ENCODE measurements around the gene EYA2.
"Not testable (repeated sequence)": the region's sequence is repeated elsewhere in the genome, so short reads cannot be mapped to it uniquely, and the experiment has no call there.

EYA2 gene

GRCh38 chr20:46894971-46895905 lies 595 bp downstream of the EYA2 start:
- in situ Hi-C loops (cut with HindIII; ENCODE audit: low sequenced_read_pairs): no loop called here

DNA sequence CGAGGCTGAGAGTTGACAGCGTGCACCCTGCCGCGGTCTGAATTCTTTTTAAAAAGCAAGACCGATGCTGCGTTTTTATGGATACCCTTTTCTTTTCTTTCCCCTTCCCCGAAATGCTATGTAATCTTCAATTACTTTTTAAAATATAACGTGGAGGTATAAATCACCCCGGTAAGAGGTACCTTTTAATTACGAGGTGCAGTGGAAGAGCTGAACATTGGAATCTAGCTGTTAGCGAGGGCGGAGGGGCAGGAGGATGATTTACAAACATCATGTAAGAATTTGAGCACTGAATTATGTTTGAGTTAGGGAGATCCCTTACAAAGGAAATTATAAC lies 1.2 kb downstream of the EYA2 start:
- in situ Hi-C loops (cut with HindIII; ENCODE audit: low sequenced_read_pairs): no loop called here

DNA sequence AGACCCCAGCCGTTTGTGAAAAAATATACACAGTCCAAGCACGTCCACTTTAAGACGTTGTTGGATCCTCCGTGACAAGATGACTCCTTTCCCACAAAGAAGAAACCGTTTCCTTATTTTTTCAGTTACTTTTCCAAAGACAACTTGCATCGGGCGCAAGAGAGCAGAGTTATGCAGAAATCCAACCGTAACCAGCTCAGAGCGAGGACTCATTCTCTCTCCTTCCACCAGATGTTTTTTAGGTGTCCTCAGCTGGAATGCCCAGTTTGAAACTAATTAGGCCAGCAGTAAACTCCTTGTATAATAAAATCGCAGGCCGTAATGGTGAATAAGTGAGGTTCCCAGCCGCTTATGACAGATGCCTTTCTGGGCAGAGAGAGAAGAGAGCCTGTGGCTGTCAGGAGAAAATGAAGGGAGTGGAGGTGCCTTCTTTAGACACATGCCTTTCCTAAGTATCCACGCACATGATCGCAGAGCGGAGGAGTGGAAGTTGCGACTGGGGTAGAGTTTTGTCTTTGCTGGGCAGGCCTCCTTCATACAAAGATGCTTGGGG lies 2.8 kb downstream of the EYA2 start:
- in situ Hi-C loops (cut with HindIII; ENCODE audit: low sequenced_read_pairs): no loop called here

- in situ Hi-C loops (cut with HindIII; ENCODE audit: low sequenced_read_pairs): no loop called here
Measured at GRCh38 chr20:46898423-46898822, 3.8 kb downstream of the EYA2 start.

DNA sequence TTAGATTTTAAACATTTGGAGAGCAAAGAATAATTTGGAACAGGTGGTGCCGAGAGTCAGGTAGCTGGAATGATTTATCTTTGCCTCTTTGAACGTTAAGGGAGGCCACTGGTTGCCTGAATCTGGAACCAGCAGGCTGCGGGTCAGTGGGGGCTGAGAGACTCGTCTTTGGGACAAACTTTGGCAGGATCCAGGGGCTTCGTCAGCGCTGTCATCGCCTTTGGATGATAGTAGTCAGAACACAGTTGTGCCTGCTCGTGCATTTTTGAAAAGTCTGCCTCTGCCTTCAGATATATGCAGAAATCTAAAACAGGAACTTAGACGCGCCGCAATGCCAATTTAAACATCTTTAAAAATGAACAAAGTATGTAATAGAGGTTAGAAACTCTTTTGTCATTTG lies 5.0 kb downstream of the EYA2 start:
- in situ Hi-C loops (cut with HindIII; ENCODE audit: low sequenced_read_pairs): no loop called here

- in situ Hi-C loops (cut with HindIII; ENCODE audit: low sequenced_read_pairs): no loop called here
Measured at GRCh38 chr20:46900086-46900485, 5.4 kb downstream of the EYA2 start.

GRCh38 chr20:46900826-46901225 lies 6.2 kb downstream of the EYA2 start:
- in situ Hi-C loops (cut with HindIII; ENCODE audit: low sequenced_read_pairs): no loop called here

- in situ Hi-C loops (cut with HindIII; ENCODE audit: low sequenced_read_pairs): no loop called here
Measured at GRCh38 chr20:46901638-46902037, 7.0 kb downstream of the EYA2 start.

GRCh38 chr20:46903256-46903655 lies 8.6 kb downstream of the EYA2 start:
- in situ Hi-C loops (cut with HindIII; ENCODE audit: low sequenced_read_pairs): no loop called here

- in situ Hi-C loops (cut with HindIII; ENCODE audit: low sequenced_read_pairs): no loop called here
Measured at GRCh38 chr20:46903937-46904336, 9.3 kb downstream of the EYA2 start.

DNA sequence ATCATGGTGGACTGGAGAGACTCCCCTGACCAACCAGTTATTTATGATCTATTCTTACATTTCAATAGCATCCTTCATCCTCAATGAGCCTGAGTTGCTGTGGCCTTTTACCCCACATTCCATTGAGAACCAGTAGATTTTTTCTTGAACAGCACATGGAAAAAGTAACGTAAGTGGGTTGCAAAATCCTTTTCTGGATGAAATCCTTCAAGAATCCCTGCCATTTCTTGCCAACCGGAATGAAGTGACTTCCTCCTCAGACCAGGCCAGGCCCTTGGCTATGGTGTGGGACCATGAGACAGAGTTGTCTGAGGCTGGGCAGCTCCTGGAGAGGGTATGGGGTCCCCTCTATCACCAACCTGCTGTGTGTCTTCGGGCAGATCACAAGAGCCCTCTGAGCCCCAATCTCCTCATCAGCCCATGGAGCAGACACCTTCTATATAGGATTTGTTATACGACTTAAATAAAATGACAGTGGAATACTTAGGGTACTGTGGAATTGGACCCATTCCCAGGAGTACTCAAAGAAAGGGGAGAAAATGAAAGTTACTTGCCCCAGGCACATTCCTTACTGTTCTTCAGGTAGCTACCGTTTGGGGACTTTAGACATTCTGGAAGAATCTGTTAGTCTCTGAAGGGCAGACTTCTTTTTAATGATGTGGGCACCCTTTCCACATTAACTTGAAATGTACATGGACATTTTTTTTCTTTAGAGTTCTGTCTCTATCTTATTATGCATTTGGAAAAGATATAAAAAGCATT lies 10.9 kb downstream of the EYA2 start:
- in situ Hi-C loops (cut with HindIII; ENCODE audit: low sequenced_read_pairs): loop anchor here (5.0 kb wide), 1 partner anchor 42 kb away; no protein-coding TSS in a partner anchor

GRCh38 chr20:46913329-46914044 lies 18.8 kb downstream of the EYA2 start:
- in situ Hi-C loops (cut with HindIII; ENCODE audit: low sequenced_read_pairs): no loop called here

- in situ Hi-C loops (cut with HindIII; ENCODE audit: low sequenced_read_pairs): no loop called here
Measured at GRCh38 chr20:46914789-46915379, 20.2 kb downstream of the EYA2 start.

DNA sequence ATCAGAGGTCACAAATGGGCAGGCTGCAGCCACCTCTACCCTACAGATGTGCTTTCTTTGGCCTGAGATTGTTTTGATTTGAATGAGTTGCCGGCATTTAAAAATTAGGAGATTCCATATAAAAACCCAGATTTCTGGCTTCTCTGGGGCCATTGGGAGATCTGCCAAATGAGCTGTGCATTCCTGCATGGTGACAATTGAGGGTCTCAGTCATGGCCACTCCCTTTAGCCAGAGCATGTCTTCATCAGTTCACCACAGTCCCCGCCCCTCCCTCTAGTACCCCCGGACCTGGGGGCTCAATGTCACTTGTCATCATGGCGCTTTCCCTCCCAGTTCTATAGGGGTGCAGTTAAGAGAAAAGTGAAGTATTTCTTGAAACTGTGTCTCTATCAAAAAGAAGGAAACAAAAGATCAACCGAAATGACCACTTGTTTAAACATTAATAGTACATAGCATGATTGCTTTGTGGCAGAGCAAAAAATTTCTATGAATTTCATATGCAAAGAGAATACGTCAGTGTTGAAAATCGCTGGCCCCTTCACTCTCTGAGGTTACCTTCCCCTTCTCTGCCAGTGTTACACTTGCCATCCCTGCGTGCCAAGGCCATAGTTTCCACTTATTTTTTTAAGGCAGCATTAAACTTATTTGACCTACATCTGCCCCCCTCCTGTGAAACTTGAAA lies 21.1 kb downstream of the EYA2 start:
- in situ Hi-C loops (cut with HindIII; ENCODE audit: low sequenced_read_pairs): no loop called here

DNA sequence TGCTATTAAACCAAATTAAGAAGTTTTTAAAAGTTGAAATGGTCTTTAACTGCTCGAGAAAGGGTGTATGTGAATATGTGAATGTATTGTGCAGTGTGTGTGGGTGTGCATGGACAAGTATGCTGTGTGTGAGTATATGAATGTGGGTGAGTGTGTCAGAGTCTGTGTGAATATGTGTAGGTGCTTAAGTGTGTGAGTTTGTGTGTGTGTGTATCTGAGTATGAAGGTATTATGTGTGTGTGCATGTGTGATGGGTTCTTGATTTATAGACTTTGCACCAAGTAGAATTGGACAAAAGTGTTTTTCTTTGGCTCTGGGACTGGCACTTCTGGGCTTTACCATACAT lies 21.6 kb downstream of the EYA2 start:
- in situ Hi-C loops (cut with HindIII; ENCODE audit: low sequenced_read_pairs): no loop called here

GRCh38 chr20:46917155-46917554 lies 22.5 kb downstream of the EYA2 start:
- in situ Hi-C loops (cut with HindIII; ENCODE audit: low sequenced_read_pairs): no loop called here

- in situ Hi-C loops (cut with HindIII; ENCODE audit: low sequenced_read_pairs): no loop called here
Measured at GRCh38 chr20:46920114-46920513, 25.5 kb downstream of the EYA2 start.

DNA sequence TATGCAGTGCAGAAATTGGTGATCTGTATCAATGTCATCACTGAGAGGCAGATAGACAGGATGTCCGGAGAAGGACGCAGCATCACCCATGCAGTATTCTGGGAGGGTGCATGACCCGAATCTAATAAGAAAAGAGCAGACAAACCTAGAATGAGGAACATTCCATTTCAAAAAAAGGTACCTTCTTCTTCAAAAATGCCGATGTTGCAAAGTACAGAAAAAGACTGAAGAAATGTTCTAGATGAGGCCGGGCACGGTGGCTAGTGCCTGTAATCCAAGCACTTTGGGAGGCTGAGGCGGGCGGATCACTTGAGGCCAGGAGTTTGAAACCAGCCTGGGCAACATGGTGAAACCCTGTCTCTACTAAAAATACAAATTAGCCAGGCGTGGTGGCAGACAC lies 28.2 kb downstream of the EYA2 start:
- in situ Hi-C loops (cut with HindIII; ENCODE audit: low sequenced_read_pairs): not testable (repeated sequence)

DNA sequence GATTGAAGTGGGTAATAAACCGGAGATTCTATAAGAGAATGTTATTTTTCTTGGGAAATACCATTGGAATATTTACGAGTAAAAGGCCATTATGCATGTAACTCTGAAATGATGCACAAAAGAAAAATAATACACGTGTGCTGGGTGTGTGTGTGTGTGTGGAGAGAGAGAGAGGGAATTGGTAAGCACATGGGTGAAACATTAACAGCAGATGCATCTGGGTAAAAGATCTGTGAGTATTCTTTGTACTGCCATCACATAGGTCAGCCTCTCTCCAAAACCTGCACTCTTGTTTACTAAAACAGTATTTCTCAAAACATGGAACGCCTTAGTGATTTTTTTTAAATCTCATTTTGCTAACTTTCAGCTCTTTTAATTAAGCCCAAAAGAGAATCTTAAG lies 28.9 kb downstream of the EYA2 start:
- in situ Hi-C loops (cut with HindIII; ENCODE audit: low sequenced_read_pairs): no loop called here

- in situ Hi-C loops (cut with HindIII; ENCODE audit: low sequenced_read_pairs): no loop called here
Measured at GRCh38 chr20:46928580-46929132, 34.0 kb downstream of the EYA2 start.
